Astrocyte of the cerebellum (primary cell): ENCODE data around the gene GDF15.
A peak's percentile ranks its signal among the peaks of the same experiment; 100 is the strongest.

Experiments used
- DNase-seq: peaks from one replicate; pipeline ENCODE4 v3.0.0-alpha.2; 2011; ENCODE audit warnings: low read depth
- H3K4me3 ChIP-seq: 2 replicates; pipeline ENCODE4 v1.5.1; 2011; ENCODE audit warnings: mild to moderate bottlenecking, low read depth, low read length, moderate library complexity
- in situ Hi-C: cut with HindIII; loops from 2 replicates; pipeline ENCODE4 v1.10.0; 2017; ENCODE audit warnings: low sequenced_read_pairs
- TF ChIP-seq, protein P1 (sequence below): IDR thresholded peaks from 2 replicates; pipeline ENCODE4 v1.5.1; 2012; ENCODE audit warnings: low read length, low read depth, moderate library complexity, mild to moderate bottlenecking; ENCODE audit errors: missing control alignments

The GDF15 gene

DNA sequence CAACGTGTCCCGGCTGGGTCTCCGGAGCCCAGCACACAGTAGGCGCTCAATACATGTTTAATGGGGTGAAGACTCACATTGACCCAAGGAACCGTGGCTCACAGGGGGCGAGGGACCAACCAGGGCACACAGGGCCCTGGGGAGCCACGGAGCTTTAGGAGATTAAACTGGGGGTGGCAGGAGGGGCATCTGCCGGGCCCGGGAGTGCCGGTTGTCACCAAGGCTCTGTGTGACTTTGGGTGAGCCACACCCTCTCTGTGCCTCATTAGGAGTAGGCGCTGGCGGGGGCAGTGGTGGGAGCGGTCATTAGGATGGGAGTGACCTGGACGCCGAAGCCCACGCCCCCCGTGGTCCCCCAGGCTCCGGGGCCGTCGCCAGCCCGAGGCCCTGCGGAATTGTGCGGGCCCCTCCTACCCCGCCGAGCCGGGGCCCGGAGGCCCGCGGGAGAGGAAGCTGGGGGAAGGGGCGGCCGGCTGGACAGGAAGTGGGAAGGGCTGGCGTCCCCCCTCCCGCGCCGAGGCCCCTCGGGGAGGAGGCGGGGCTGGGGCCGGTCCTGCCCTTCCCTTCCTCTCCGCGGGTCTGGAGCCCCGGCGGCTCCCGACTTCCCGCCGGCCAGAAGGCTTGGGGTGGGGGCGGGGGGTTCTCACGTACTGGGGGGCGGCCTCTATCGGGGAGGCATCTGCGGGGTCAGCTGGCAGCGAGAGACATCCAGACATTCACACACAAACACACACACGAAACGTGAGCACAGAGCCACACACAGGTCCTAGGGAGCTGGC lies 31.5 kb downstream of the GDF15 start:
- DNase-seq = no peak
- TF ChIP-seq, protein P1, sequence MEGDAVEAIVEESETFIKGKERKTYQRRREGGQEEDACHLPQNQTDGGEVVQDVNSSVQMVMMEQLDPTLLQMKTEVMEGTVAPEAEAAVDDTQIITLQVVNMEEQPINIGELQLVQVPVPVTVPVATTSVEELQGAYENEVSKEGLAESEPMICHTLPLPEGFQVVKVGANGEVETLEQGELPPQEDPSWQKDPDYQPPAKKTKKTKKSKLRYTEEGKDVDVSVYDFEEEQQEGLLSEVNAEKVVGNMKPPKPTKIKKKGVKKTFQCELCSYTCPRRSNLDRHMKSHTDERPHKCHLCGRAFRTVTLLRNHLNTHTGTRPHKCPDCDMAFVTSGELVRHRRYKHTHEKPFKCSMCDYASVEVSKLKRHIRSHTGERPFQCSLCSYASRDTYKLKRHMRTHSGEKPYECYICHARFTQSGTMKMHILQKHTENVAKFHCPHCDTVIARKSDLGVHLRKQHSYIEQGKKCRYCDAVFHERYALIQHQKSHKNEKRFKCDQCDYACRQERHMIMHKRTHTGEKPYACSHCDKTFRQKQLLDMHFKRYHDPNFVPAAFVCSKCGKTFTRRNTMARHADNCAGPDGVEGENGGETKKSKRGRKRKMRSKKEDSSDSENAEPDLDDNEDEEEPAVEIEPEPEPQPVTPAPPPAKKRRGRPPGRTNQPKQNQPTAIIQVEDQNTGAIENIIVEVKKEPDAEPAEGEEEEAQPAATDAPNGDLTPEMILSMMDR = no peak
- in situ Hi-C loops = no loop called here
- peak overlapping the region; percentile 25 for H3K4me3 ChIP-seq

DNA sequence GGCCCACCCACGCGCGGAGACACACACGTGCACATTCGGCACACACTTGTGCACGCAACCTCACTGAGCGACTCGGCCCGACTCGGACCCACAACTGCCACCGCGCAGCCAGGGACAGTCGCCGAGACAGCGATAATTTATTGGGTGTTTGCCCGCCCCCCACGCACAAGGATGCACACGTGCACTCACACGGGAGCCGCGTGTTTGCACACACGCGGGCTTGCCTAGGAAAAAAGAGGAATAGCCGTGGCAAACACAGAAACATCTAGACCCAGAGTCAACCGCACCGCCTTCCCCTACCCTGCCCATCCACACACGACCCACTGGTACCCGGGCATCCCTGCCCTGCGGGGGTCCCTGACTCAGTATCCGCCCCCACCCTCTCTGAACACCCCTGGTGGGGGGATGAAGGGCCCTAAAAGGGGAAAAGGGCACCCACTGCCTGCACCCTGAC lies 32.1 kb downstream of the GDF15 start:
- DNase-seq = no peak
- peak overlapping the region; percentile 25 for H3K4me3 ChIP-seq
- TF ChIP-seq, protein P1 = no peak
- in situ Hi-C loops = no loop called here

DNA sequence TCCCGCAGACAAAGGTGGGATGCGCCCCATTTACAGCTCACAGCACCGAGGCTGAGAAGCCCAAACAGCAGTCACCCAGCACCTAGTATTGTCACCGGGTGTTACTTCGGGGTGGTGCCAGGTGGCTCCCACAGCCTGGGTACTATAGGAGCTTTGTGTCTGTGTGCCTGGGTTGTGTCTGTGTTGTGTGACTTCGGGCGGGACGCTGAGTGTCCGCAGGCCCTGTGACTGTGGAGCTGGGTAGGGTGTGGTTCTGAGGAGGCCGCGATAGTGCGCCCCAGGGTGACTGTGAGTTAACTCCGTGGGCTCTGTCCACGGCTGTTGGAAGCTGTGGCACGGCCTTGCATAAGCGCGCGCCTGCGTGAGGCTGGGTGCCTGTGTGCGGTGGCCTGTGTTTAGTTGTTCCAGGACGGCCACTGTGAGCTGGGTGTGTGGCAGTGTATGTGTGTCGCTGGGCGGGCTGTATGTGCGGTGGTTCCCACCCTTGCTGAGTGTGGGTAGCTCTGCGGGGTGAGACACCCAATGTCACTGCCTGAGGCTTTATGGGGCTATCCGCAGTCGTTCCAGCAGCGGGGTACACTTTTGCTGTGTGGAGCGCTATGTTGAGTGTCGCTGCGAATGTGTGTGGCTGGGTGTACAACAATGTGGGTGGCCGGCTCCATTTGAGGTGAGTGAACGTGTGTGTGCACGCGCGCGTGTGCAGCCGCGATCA lies 32.7 kb downstream of the GDF15 start:
- in situ Hi-C loops = no loop called here
- DNase-seq = no peak
- TF ChIP-seq, protein P1 = no peak
- H3K4me3 ChIP-seq = peak overlapping the region; percentile 63

DNA sequence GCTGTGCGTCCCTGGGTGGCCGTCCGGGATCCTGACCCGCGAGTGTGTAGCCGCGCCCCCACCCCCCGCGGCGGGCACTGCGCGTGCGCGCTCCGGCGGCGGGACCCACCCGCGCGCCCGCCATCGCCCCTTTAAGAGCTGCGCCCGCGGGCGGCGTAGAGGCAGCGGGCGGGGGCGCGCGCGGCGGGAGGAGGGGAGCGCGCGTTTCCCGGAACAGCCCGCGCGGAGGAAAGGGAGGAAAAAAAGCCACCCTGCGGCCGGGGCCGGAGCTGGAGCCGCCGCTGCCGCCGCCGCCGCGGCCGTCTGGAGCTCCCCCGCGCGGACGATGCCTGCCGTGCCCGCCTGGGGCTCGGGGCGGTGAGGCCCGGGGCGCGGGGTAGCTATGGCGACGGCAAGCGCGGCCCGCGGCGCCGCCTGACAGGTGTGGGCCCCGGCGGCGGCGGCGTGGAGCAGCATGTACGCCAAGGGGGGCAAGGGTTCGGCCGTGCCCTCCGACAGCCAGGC lies 33.3 kb downstream of the GDF15 start, which contains the start of gene SSBP4:
TSS of gene SSBP4 (plus strand) at position 204 of the 504 bp plus-strand sequence. CDS start at position 455, 251 bp downstream.
- TF ChIP-seq, protein P1 = no peak
- no peak for DNase-seq
- in situ Hi-C loops = no loop called here
- H3K4me3 ChIP-seq = peak within 1 kb of the TSS; percentile 63

DNA sequence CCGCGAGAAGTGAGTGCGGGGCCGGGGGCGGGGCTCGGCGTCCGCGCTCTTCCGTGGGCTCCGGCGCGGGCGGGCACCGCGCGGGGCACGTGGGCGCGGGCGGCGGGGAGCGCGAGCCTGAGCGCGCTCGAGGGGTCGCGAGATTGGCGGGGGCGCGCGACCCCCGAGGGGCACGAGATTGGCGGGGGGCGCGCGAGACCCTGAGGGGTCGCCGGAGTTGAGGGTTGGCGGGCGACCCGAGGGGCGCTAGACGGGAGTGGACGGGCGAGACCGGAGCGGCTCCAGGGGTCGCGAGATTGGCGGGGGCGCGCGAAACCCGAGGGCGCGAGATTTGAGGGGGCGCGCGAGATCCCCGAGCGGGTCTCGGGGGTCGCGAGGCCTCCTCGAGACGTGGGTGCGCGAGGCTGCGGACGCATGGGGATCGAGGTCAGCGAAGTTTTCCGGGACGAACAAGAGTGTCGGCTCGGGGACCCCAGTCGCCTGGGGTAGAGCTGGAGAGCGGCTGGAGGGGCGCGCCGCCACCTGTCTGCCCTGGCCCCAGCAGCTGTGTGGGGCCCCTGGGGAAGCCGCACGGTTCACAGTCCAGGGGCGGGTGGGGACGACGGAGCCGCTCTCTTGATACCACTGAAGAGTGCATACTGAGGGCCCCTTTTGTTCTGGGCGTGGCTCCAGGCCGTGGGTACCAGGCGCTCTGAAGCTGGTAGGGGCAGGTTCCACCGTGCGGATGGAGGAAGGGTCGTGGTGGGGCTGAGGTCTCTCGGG lies 33.9 kb downstream of the GDF15 start:
- peak overlapping the region; percentile 63 for H3K4me3 ChIP-seq
- TF ChIP-seq, protein P1 = no peak
- in situ Hi-C loops = no loop called here
- no peak for DNase-seq

DNA sequence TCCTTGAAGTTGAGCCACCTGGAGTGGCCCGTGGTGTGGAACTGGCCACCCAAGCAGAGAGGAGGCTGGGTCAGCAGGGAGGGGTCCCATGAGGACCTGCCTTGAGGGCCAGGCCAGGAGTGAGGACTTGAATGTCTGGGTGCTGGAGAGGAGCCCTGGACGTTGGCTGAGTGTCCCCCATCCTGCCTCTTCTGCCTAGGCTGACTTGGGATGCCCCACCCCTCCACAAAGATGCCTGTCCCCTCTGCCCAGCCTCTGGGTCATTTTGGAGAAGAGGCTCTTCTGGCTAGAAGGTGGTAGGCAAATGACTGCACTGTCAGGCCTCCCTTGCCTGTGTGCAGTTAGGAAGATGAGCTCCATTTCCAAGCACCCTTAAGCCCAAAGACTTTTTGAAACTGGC lies 35.0 kb downstream of the GDF15 start:
- TF ChIP-seq, protein P1 = no peak
- in situ Hi-C loops = no loop called here
- H3K4me3 ChIP-seq = peak overlapping the region; percentile 63
- DNase-seq = no peak
